SKM-1 (cell line): ENCODE measurements around the gene PRDM16.

Source experiments
- DNase-seq: peaks from one replicate; lab custom pipeline; 2025; ENCODE audit not compliant: unreplicated experiment; lab: John Stamatoyannopoulos, UW

Gene PRDM16

GRCh38 chr1:3314491-3315381 lies 245.7 kb downstream of the PRDM16 start:
- no peak for DNase-seq

- DNase-seq: no peak
Observed at GRCh38 chr1:3315399-3316339, 246.7 kb downstream of the PRDM16 start.

GRCh38 chr1:3316340-3316943 lies 247.4 kb downstream of the PRDM16 start:
- no peak for DNase-seq

- DNase-seq: no peak
Observed at GRCh38 chr1:3317456-3317855, 248.5 kb downstream of the PRDM16 start.

GRCh38 chr1:3318329-3318728 lies 249.3 kb downstream of the PRDM16 start:
- no peak for DNase-seq

- DNase-seq: peak; percentile 43
Observed at GRCh38 chr1:3319874-3320245, 250.9 kb downstream of the PRDM16 start.

- no peak for DNase-seq
Observed at GRCh38 chr1:3320246-3321152, 251.5 kb downstream of the PRDM16 start.

- DNase-seq: no peak
Observed at GRCh38 chr1:3321559-3322449, 252.8 kb downstream of the PRDM16 start.

GRCh38 chr1:3322450-3323020 lies 253.5 kb downstream of the PRDM16 start:
- DNase-seq: no peak

- DNase-seq: no peak
Observed at GRCh38 chr1:3323021-3323795, 254.2 kb downstream of the PRDM16 start.

- no peak for DNase-seq
Observed at GRCh38 chr1:3323796-3324703, 255.0 kb downstream of the PRDM16 start.

- no peak for DNase-seq
Observed at GRCh38 chr1:3324704-3325535, 255.9 kb downstream of the PRDM16 start.

- DNase-seq: no peak
Observed at GRCh38 chr1:3326516-3327388, 257.7 kb downstream of the PRDM16 start.

GRCh38 chr1:3327389-3327702 lies 258.3 kb downstream of the PRDM16 start:
- DNase-seq: no peak

- no peak for DNase-seq
Observed at GRCh38 chr1:3327936-3328590, 259.1 kb downstream of the PRDM16 start.
